ENCODE results near the gene SHC4. TPM values are rescaled to one million over a fixed set of nuclear protein-coding genes. Genes with fewer than 3 reads are reported as not detected.

SHC4 gene
- total and polyA plus RNA-seq, 2 of the 8 experiments (the other 6 are each of a cell fraction or from before 2014, with no cell fraction given) = 0.15 to 0.30 TPM

- no peak overlapping the region for H3K4me2 ChIP-seq (ENCODE audit: insufficient read depth in 1 of 2, low read depth in 2 of 2, low read length in 2 of 2)
- no peak overlapping the region for H3K4me3 ChIP-seq (ENCODE audit: extremely low read depth in 1 of 4, insufficient read depth in 2 of 4, low read depth in 3 of 4, low read length in 4 of 4)
- no peak overlapping the region for H2BK15ac ChIP-seq (ENCODE audit: low read length)
- no peak overlapping the region for H3K23ac ChIP-seq (ENCODE audit: insufficient read length)
- FAIRE-seq (no peak), DNase-seq (ENCODE audit: low read depth in 1 of 2, low spot score in 2 of 2) (no peak)
- no peaks in the 10 kb centered on the region for H3K79me1 ChIP-seq (ENCODE audit: low read depth, low read length)
- H4K20me1 ChIP-seq (replicated peaks in 1 of 2; ENCODE audit: control insufficient read depth in 1 of 2, insufficient read depth in 2 of 2, low read length in 2 of 2) = no peaks in the 10 kb centered on the region
- H4K5ac ChIP-seq (ENCODE audit: insufficient read length, low read depth, low read length) = no peak overlapping the region
- H2BK120ac ChIP-seq (replicated peaks; ENCODE audit: low read depth, low read length) = no peak overlapping the region
- no peaks in the 10 kb centered on the region for H3K79me2 ChIP-seq (ENCODE audit: control insufficient read depth in 1 of 2, insufficient read depth in 2 of 2, low read length in 2 of 2)
- 87% methylated on average over 4 of the region's 4 CpGs; no CpG with 5 or more reads in 1 of the 2 experiments for WGBS, 2 experiments (ENCODE audit: extremely low coverage in 1 of 2, insufficient coverage in 1 of 2, insufficient read length in 1 of 2, insufficient replicate concordance in 2 of 2, low coverage in 1 of 2, low lambda C conversion rate in 2 of 2, missing lambda C conversion rate in 1 of 2)
- ChIA-PET POLR2A (ENCODE audit: partially characterized antibody) (no interaction called here), CTCF (ENCODE audit: partially characterized antibody) (interaction anchor here (0.9 to 1.9 kb wide), 4 partner anchors 26 to 174 kb away, joined by 3 to 8 read pairs (median 4); no protein-coding TSS in a partner anchor)
- no peak overlapping the region for H4K91ac ChIP-seq (replicated peaks; ENCODE audit: insufficient read length, low read length)
- no peak overlapping the region for H3K9ac ChIP-seq (replicated peaks in 1 of 4; ENCODE audit: extremely low read depth in 1 of 4, low read depth in 3 of 4, low read length in 3 of 4)
- H2BK5ac ChIP-seq (ENCODE audit: low read depth, low read length) = no peak overlapping the region
- H3K36me3 ChIP-seq (ENCODE audit: control insufficient read depth in 2 of 4, insufficient read depth in 4 of 4, low read length in 3 of 4) = no peaks in the 10 kb centered on the region
- no peaks in the 10 kb centered on the region for H3K9me3 ChIP-seq (ENCODE audit: insufficient read depth in 2 of 2, low read depth in 1 of 2, low read length in 1 of 2)
- H2AK5ac ChIP-seq (ENCODE audit: low read depth, low read length) = no peak overlapping the region
- H3K56ac ChIP-seq (replicated peaks; ENCODE audit: insufficient read length, low read depth, low read length) = no peak overlapping the region
- no peak overlapping the region for H4K8ac ChIP-seq (ENCODE audit: extremely low read depth, insufficient read depth, low read length)
- no peaks in the 10 kb centered on the region for H3K23me2 ChIP-seq (ENCODE audit: low read depth, low read length)
- H3K27ac ChIP-seq (ENCODE audit: low read depth, low read length) = no peak overlapping the region
- H2BK20ac ChIP-seq (ENCODE audit: low read length) = no peak overlapping the region
- no peak overlapping the region for H3K18ac ChIP-seq (ENCODE audit: extremely low read depth, low read length)
- no peak overlapping the region for H2BK12ac ChIP-seq (ENCODE audit: low read depth, low read length)
- H3K4me1 ChIP-seq (replicated peaks in 1 of 4; ENCODE audit: control insufficient read depth in 3 of 4, insufficient read depth in 4 of 4, low read length in 3 of 4) = no peaks in the 10 kb centered on the region
- H3K27me3 ChIP-seq (replicated peaks in 1 of 4; ENCODE audit: control insufficient read depth in 3 of 4, extremely low read depth in 1 of 4, insufficient read depth in 3 of 4, low read length in 3 of 4) = no peaks in the 10 kb centered on the region
- no peak overlapping the region for H3K14ac ChIP-seq (ENCODE audit: insufficient read length)
- no peak overlapping the region for H2AFZ ChIP-seq (ENCODE audit: low read length)
- no peak overlapping the region for H3K4ac ChIP-seq (replicated peaks; ENCODE audit: insufficient read length, low read depth, low read length)
- TF ChIP-seq SIX5 (IDR thresholded peaks at IDR 0.05; ENCODE audit: low read depth, low read length) (no peak), BACH1 (IDR thresholded peaks at IDR 0.05; ENCODE audit: low read length) (no peak), CEBPB (IDR thresholded peaks at IDR 0.05; ENCODE audit: low read depth, low read length) (no peak), ZNF274 (IDR thresholded peaks at IDR 0.05; ENCODE audit: borderline replicate concordance, extremely low read depth, low read length) (no peak)
Measured at GRCh38 chr15:48888191-48888590, 75.5 kb downstream of the SHC4 start.
